ENCODE data around the gene CDYL.

Gene CDYL

DNA sequence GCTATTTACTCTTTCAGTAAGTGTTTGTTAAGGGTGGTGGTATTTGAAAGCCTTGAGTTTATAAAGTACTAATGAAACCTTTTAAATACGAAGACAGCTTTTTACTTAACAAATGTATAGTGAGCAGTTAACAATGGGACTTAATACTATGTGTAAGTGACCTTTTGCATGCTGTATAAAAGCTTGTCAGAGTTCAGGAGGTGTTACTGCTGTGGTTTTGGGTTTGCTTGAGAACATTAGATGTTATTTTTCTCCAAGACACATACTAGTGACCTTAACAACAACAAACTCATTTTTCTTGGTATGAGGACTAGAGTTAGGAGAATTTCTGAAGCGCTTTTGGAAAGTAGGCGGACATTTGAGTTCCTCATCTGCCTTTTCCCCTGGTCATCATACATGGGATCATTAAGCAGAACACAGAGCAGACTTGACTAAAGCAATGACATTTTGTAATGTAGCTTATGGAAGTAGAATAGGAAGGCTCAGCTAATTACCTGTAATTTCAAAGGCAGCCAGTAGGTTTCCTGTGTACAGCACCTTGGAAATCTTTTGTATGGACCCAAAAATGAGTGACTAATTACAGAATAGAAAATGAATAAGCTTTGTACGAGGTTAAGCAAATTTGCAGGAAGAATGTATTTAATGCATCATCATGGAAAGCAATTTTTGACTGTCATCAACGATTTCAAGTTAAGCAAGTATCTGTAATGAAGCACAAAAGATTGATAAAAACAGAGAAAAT lies 14.1 kb downstream of the CDYL start:
- H3K4me3 ChIP-seq (ENCODE audit: low read depth, low read length) = no peak overlapping the region
- TF ChIP-seq, protein P1, sequence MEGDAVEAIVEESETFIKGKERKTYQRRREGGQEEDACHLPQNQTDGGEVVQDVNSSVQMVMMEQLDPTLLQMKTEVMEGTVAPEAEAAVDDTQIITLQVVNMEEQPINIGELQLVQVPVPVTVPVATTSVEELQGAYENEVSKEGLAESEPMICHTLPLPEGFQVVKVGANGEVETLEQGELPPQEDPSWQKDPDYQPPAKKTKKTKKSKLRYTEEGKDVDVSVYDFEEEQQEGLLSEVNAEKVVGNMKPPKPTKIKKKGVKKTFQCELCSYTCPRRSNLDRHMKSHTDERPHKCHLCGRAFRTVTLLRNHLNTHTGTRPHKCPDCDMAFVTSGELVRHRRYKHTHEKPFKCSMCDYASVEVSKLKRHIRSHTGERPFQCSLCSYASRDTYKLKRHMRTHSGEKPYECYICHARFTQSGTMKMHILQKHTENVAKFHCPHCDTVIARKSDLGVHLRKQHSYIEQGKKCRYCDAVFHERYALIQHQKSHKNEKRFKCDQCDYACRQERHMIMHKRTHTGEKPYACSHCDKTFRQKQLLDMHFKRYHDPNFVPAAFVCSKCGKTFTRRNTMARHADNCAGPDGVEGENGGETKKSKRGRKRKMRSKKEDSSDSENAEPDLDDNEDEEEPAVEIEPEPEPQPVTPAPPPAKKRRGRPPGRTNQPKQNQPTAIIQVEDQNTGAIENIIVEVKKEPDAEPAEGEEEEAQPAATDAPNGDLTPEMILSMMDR (IDR thresholded peaks at IDR 0.05; ENCODE audit: borderline replicate concordance, insufficient read depth, low read depth, low read length) = no peak

- TF ChIP-seq, protein P1 (IDR thresholded peaks at IDR 0.05; ENCODE audit: borderline replicate concordance, insufficient read depth, low read depth, low read length) = no peak
- no peak overlapping the region for H3K4me3 ChIP-seq (ENCODE audit: low read depth, low read length)
Measured at GRCh38 chr6:4794140-4794707, 18.0 kb downstream of the CDYL start.

DNA sequence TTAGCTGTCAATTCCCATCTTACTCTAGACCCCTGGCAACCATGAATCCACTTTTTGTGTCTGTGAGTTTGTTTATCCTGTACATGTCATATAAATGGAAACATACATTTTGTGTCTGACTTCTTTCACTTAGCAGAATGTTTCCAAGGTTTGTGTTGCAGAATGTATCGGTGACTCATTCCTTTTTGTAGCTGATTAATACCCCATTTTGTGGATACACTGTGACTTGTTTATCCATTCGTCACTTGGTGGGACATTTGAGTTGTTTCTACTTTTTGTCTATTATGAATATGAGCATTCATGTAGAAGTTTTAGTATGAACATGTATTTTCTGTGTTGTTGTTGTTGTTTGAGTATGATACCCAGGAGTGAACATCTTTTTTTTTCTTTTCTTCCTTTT lies 21.4 kb downstream of the CDYL start:
- H3K4me3 ChIP-seq (ENCODE audit: low read depth, low read length) = no peak overlapping the region
- TF ChIP-seq, protein P1 (IDR thresholded peaks at IDR 0.05; ENCODE audit: borderline replicate concordance, insufficient read depth, low read depth, low read length) = no peak

- no peak overlapping the region for H3K4me3 ChIP-seq (ENCODE audit: low read depth, low read length)
- TF ChIP-seq, protein P1 (IDR thresholded peaks at IDR 0.05; ENCODE audit: borderline replicate concordance, insufficient read depth, low read depth, low read length) = no peak
Measured at GRCh38 chr6:4799912-4800311, 23.7 kb downstream of the CDYL start.

DNA sequence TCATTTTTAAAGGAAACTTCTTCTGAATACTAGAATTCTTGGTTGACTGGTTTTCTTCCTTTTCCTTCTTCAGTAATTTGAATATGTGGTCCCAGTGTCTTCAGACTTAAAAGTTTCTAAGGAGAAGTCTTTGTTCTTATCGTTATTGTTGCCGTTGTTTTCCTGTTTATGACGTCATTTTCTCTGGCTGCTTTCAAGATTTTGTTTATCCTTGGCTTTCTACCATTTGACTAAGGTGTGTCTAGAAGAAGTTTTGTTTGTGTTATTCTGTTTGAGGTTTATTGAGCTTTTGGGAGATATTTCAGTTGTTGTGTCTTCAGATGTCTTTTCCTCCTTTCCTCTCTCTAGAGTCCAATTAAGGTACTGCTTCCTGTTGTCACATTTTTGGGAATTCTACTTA lies 24.5 kb downstream of the CDYL start:
- H3K4me3 ChIP-seq (ENCODE audit: low read depth, low read length) = no peak overlapping the region
- TF ChIP-seq, protein P1 (IDR thresholded peaks at IDR 0.05; ENCODE audit: borderline replicate concordance, insufficient read depth, low read depth, low read length) = no peak

- no peak overlapping the region for H3K4me3 ChIP-seq (ENCODE audit: low read depth, low read length)
- TF ChIP-seq, protein P1 (IDR thresholded peaks at IDR 0.05; ENCODE audit: borderline replicate concordance, insufficient read depth, low read depth, low read length) = no peak
Measured at GRCh38 chr6:4801491-4802110, 25.4 kb downstream of the CDYL start.
